GM18520 (cell line): ENCODE results near the gene LRRC37A2.
"Not testable (repeated sequence)": the region's sequence is repeated elsewhere in the genome, so short reads cannot be mapped to it uniquely, and the experiment has no call there.

Experiments
- ATAC-seq: cut with Tn5 transposase; IDR thresholded peaks from one replicate; pipeline ENCODE4 v1.9.1; 2021; ENCODE audit not compliant: unreplicated experiment

LRRC37A2 gene

DNA sequence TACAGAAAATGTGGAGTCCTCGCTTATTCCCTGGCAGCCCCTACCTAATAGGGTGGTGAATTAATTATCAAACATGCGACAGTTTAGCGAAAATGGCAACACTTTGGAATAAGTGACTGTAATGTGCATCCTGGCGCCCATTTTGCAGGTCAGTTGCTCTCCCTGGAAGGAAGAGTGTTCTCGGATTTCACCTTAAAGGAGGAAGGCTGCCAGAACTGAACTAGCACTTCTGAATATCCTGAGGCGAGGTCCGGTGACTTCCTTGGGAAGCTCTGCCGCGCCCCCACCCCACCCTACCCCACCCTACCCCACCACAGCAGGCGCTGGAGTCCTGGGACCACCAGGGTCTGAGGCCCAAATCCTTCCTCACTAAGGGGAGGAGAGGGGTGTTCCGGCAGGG lies at the start of gene LRRC37A2:
Gene LRRC37A2 (plus strand): TSS at position 301 of the 400 bp plus-strand sequence. CDS start 245 bp downstream, outside the sequence.
- not testable (repeated sequence) for ATAC-seq

DNA sequence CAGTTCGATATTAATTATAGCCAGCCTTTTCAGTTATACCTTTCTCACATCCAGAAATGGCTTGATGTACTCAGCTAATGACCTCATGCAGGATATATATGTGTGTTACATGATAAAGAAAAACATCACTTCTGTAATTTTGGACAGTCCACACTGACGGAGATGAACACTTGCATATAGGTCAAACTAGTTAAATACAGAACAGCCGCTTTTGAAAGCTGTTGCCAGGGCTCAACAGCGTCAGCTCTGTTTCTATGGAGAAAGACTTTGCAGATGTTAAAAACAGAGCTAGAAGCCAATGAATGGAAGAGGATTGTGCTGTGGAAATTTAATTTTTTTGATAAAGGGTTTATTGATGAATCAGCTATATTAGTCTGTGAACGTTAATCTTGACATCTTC lies 44.6 kb upstream of the LRRC37A2 start:
- not testable (repeated sequence) for ATAC-seq

DNA sequence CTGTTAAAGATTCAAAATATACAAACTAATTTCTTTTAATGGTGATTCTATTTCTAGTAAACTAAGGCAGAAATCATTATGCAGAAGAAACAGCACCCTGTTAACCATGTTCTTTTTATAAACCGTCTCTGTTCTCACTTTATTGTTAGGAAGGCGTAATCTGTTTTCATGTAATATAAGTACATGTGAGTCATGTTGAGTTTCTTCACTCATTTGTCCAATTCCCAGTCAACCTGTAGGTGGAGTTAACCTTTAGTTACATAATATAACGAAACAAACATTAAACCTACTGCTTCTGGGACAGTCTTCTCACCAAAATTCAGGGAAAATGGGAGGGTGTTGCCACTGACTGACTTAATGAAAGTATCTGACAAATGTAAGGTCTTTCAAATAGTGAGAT lies 37.8 kb upstream of the LRRC37A2 start:
- ATAC-seq: not testable (repeated sequence)

DNA sequence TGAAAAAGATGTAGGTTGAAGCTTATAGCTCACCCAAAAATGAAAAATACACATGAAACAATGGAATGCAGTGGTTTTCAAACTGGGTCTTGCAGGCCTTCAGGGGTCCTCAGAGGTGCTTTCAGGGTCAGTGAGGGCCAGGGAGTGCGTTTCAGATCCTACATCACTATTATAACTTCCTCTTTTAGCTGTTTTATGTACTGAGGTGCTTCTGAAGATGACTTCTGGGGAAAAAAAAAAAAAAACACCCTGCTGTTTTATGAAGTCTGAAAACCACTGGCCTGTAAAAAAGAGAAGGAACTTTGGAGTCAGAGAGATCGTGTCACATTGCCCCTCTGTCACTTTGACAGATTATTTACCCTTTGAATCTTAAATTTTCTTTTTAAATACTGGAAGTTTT lies 36.7 kb upstream of the LRRC37A2 start:
- not testable (repeated sequence) for ATAC-seq

DNA sequence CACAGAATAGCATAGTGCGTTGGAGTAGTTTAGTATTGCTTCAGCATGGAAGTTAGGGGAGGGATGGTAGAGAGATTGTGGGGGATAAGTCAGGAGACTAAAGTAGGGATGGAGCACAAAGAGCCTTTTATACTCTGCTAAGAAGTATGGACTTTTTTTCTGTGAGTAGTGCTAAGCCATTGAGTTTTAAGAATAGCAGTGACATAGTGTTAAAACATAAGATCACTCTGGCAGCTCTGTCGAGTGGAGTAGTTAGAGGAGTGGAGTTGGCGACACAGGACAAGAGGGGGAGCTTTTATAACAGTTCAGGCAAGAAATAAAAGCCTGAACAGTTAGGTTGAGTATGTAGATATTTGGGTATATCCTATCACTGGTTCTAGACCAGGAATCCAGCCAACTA lies 33.4 kb upstream of the LRRC37A2 start:
- not testable (repeated sequence) for ATAC-seq

DNA sequence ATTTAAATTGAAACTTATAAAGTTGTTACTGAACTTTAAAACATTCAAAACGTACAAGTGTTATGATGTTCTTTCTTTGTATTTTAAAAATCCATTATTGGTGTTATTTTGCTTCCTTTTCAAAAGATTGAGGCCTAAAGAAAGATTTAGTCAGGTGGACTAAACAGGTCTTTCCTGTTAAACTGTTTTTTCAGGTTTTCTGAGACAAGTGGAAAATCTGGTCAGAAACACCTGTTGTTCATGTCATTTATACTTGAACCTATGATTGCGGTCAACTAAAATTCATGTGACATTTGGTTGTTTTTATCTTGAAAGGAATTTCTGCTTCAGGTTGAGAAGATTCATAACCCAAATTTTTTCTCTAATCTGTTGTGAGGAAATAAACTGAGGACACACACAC lies 31.0 kb upstream of the LRRC37A2 start:
- ATAC-seq: not testable (repeated sequence)

DNA sequence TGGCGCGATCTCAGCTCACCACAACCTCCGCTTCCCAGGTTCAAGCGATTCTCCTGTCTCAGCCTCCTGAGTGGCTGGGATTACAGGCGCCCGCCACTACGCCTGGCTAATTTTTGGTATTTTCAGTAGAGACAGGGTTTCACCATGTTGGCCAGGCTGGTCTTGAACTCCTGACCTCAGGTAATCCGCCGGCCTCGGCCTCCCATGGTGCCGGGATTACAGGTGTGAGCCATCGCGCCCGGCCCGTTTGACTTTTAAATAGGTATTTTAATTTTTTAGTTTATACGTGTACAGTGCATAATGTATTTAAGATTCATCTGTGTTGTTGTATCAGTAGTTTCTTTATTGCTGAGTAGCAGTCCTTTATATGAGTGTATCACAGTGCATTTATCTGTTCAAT lies 20.2 kb upstream of the LRRC37A2 start:
- ATAC-seq: not testable (repeated sequence)

DNA sequence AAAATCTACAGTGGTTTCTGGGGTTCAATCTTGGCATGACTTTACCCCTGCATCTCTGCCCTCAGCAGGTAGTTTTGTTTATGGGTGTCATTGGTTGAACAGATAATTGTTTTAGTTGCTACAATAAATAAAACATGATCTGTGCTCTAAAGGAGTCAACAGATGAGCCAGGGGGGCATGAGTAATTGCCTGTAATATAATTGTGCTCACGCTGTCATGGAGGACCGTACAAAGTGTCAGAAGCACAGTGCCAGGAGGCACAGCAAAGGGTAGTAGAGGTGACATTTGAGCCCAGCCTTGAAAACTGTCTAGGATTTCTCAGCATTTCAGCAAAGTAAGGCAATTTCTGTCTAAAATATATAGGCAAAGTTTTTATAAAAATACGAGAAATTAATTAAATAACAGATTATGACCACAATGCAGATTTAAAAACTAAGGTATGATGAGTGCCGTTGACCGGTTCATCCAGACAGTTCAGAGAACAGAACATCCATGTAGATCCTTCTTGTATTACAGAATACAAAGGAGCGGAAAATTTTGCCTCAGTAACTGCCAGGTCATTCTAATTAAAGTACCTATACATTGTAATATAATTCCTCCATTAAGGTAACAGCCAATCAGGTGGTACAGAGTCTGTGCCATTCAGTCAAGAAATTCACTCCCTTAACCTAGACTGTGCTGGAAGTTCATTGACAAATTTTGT lies 12.7 kb upstream of the LRRC37A2 start:
- ATAC-seq: not testable (repeated sequence)

DNA sequence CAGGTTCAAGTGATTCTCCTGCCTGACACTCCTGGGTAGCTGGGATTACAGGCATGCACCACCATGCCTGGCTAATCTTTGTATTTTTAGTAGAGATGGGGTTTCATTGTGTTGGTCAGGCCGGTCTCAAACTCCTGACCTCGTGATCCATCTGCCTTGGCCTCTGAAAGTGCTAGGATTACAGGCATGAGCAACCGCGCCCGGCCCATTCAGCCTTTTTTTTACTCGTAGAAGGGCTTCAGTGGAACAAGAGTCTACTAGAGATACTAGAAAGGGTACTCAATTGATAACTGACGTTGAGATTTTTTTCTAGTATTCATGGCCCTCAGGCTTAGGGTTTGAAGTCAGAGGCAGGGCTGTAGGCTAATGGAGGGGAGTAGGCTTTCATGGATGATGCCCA lies 6.4 kb upstream of the LRRC37A2 start:
- ATAC-seq: not testable (repeated sequence)

DNA sequence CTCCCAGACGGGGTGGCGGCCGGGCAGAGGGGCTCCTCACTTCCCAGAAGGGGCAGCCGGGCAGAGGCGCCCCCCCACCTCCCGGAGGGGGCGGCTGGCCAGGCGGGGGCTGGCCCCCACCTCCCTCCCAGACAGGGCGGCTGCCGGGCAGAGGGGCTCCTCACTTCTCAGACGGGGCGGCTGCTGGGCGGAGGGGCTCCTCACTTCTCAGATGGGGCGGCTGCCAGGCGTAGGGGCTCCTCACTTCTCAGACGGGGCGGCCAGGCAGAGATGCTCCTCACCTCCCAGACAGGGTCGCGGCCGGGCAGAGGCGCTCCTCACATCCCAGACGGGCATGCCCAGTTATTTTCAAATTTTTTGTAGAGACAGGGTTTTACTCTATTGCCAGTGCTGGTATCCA lies 22.4 kb downstream of the LRRC37A2 start:
- ATAC-seq: not testable (repeated sequence)

DNA sequence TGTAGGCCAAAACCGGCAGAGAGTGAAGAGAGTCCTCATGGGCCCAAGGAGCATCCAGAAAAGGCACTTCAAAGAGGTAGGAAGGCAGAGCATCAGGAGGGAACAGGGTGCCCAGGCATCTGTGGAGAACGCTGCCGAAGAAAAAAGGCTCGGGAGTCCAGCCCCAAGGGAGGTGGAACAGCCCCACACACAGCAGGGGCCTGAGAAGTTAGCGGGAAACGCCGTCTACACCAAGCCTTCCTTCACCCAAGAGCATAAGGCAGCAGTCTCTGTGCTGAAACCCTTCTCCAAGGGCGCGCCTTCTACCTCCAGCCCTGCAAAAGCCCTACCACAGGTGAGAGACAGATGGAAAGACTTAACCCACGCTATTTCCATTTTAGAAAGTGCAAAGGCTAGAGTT lies 36.3 kb downstream of the LRRC37A2 start:
- ATAC-seq: not testable (repeated sequence)

DNA sequence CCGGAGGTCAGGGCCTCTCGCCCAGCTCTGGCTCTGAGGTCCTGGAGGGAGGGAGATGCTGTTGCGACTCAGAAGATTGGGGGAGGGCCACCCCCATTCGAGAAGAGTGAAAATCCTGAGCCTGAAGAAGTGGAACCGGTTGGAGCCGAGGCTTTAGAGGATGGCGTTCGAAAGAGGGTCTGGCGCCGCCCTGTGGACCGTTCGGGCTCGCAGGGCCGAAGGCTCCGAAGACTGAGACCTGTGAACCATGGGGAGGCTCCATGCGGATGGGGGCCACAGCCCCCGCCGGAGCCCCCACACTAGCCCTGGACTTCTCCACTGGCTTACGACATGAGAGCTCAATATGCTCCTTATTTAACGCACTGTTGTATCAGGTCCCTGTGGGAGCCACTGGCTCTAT lies 46.9 kb downstream of the LRRC37A2 start:
- ATAC-seq: not testable (repeated sequence)

DNA sequence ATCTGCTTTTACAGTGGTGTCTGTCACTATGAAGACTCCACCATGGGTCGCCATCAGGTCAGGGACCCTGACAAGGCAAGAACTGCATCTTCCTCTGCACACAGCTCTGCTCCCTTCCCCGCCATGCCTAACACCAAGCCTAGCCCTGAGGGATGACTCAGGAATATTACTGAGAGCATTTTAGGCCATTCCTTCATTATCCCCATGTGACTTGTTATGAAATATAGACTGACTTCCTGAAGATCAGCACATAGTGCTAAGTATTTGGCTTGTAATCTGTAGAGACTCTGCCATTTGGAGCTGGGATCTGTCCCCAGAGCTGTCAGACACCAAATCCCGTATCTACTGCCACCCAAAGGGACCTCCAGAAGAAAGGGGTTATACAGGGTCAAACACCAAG lies 47.8 kb downstream of the LRRC37A2 start:
- not testable (repeated sequence) for ATAC-seq

DNA sequence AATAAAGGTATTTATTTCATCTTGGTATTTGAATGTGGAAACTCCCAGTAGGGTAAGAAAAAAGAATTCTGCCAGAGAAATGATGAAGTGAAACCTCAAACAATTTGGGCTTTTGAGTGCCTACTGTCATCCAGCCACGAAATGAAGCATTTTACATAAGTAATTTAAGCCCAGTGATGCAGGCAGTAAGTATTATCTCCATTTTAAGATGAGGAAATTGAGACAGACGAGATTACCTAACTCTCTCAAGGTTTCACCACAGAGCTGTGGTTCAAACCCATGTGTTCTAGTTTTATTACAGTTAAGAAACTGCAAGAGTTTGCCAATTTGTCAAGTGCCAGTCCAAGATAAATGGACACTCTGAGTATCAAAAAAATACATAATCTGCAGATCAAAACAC lies 54.0 kb downstream of the LRRC37A2 start:
- ATAC-seq: not testable (repeated sequence)

DNA sequence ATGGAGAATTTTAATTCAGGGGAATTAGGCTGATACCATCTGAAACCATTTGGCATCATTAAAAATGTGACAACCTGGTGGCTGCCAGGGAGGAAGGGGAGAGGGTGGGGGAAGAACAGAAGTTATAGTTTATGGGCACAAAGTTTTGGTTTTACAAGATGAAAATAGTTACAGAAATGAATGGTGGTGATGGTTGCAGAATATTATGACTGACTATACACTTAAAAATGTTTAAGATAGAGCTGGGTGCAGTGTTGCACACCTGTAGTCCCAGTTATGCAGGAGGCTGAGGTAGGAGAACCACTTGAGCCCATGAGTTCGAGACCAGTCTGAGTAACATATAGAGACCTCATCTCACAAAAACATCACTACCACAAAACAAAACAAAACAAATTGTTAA lies 54.7 kb downstream of the LRRC37A2 start:
- not testable (repeated sequence) for ATAC-seq

DNA sequence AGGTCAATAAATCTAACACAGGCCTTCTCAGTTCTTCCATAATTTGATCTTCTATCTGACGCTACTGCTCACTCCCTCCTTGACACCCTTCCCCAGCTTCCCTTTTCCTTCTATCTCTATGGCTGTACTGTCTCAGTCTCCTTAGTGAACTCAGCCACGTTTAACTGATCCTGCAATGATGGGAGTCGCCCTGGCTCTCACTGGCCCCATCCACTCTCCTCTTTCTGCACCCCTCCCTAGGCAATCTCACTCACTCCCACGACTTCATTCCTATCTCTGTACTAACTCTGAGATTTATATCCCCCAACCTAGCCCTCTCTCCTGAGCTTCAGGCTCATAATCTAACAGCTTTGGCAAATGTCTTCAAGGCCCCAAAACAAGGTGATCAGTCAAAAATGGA lies 59.5 kb downstream of the LRRC37A2 start:
- not testable (repeated sequence) for ATAC-seq

DNA sequence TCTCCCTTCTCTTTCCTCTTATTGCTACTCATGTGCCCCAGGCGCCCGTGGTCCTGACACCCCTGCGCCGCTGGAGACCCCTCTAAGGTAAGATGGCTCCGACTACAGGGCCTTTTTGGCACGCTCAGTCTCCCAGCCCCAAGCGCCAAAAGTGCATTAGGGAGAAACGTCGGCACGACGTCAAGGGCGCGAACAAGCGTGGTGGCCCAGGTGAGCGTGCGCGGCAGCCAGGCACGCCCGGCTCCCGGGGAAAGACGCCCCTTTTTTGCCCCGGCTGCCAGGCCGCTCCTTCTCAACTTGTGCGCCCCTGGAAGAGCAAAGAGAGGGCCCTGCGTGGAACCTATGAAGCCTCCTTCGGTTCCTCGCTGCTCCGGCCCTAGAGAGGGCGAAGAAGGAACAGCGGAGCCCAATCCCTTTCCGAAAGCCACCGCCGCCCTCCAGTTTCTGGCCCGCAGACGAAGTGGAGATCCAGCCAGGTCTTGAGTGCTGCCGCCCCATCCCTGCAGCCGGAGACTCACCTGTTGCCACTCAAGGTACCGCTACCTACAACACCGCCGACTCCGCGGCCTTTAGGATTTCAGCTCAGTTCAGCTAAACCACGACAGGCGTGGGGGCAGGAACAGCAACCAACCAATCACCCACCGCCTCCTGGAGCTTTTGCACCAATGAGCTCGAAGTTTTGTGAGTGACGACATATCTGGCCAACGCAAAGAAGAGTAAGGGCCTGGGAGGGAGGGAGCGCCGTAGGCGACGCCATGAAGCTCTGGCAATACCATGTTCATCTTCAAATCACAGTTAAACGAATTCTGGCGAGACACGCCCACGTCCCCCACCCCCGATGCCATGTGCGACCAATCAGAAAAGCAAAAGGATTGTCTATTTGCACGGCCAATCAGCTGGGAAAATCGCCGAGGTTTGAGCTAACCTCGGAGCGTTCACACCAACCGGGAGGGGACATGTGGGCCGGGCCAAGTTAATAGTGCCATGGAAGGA lies 67.1 kb downstream of the LRRC37A2 start, which contains the start of gene ARL17A:
Gene ARL17A (minus strand): TSS at position 609 of the 993 bp plus-strand sequence. CDS start 3,369 bp downstream, outside the sequence.
- ATAC-seq: peak; percentile 78

DNA sequence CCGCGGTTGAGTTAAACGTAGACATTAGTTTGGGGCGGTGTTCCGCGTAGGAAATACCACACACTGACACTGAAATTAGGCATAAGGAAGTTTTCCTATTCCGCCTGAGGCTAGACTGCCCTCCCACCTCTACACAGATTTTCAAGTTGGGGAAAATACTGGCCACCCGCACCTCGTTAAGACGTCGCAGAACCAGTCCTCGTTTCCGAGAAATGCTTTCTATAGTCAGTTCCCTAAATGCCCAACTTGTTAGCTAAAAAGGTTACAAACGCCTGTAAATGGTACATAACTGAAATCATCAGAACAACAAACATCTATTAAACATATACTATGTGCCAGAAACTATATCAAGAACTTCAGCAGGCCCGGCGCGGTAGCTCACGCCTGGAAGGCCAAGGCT lies 67.8 kb downstream of the LRRC37A2 start:
- ATAC-seq: not testable (repeated sequence)

DNA sequence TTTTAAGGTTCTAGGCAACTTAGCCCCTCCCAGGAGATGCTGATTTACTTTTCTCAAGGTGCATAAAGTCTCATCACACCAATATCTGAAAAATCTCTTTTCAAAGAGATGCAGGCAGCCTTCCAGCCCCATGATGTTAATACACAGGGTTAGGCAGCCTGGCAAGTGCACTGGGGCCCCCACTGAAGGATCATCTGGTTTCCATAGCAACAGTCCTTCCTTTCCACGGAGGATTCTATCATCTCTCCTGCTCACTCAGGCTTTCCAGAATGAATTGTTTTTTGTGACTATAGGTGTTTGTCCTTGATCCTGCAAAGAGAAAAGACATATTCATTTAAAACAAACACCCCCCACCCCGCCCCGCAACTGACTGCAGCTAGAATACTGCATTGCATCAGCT lies 73.2 kb downstream of the LRRC37A2 start:
- ATAC-seq: not testable (repeated sequence)

DNA sequence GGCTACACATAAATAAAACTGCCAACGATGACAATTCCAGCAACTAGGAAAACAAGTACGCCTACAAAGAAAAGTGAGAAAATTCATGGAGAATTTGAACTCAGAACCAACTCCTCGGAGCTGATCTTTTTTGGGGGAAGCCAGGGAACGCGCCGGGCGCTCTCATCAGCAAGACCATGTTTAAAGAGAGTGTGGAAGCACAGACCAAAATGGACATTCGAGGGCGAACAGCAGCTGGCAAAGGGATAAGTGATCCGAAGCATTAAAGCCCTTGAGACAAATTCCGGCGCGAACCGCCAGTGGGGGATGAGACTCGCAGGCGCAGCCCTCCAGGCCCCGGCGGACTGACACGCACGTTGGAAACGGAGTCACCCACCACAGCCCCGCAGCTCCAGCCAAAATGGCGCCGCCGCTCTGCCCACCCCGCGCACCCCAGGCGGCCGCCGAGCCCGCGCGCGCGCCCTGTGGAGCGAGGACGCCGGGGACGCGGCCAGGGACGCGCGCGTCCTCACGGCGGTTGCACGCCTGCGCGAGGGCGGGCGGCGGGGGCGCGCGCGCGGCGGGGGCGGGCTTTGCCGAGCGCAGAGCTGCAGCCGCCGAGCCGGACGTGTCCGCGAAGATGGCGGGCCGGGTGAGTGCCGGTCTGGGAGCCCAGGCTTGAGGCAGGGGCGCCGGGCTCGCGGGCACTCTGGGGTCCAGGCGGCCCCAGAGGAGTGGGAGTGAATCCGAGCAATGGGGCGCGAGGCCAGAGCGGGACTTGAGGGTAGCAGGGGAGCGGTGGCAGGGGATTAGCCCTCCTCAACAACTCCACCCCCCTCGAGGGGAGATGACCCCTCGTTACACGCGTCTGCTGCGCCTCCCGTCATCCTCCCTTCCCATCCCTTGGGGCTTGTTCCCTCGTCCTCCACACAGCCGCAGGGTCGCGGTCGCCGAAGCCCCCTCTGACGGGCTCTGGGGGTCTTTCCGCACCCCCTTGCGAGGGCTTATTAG lies 78.2 kb downstream of the LRRC37A2 start, which contains the start of gene NSF:
Gene NSF (plus strand): TSS at position 513 of the 990 bp plus-strand sequence. CDS start 107 bp downstream, at position 620.
- peak; percentile 54 for ATAC-seq
